ENCODE results near the gene TRIM45.
"Not testable (repeated sequence)": the region's sequence is repeated elsewhere in the genome, so short reads cannot be mapped to it uniquely, and the experiment has no call there.

Gene TRIM45

DNA sequence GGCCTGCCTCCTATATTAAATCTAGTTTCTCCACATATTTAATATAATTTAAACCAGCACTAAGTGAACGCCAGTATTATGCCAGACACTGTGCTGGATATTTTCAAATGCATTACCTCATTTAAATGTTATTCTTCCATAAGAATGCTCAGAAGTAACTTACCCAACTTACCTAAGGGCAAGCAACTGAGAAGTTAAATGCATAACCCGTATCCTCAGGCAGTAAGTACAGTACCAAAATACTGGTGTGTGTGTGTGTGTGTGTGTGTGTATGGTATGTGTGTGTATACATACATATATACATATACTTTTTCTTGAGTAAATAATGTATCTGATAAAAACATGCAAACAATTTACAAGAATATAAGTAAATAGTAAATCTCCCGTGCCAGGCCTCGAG, 9.0 kb upstream of the TRIM45 start:
- DNase-seq (ENCODE audit: low spot score) (no peak), FAIRE-seq (no peak)

DNA sequence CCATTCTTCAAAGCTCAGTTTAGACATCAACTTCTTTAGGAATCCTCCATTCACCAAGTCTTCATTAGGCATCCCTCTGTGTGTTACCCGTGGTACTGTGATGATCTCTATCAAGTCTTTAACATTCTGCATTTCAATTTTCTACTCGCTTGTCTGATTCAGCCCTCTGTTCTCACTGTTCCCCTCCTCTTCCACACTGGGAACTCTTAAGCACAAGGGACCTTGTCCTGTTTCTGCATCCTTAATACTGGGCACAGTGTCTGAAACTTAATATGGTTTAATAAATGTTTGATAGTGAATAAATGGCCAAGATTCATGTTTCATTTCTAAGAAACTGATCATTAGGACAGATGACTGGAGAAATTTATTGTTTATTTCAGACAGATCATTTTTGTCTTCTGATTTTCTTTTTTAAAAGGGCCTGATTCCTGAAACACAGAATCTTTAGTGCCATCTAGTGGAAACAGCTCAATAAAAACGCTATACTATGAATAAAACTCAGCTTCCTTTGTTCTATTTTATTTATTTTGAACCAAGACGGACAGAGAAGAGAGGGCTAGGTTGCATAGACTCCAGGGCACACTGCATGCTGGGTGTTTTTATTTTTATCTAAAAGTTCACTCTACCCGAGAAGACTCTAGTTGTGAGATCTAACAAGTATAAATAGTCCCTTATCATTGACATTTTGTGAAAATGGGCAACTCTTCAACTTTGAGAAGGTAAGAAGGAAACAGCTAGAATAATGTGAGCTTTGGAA, 7.0 kb upstream of the TRIM45 start:
- FAIRE-seq (peak; percentile 75), DNase-seq (ENCODE audit: low spot score) (peak; percentile 28)

DNA sequence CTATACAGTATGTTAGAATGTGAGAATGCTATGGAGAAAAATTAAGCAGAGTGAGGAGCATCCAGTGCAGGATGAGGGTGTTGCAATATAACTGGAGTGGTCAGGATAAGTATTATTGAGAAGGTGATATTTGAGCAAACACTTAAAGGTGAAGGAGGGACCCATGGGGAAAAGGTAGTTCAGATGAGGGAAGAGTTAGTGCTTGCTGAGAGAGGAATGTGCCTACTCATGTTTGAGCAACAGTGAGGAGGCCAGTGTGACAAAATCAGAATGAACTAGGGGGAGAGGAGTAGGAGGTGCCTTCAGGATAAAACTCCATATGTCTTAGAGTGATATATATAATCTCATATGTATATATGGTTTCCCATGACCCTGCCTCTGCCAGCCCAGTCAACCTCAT, 6.2 kb upstream of the TRIM45 start:
- DNase-seq (ENCODE audit: low spot score) = no peak
- FAIRE-seq = no peak

DNA sequence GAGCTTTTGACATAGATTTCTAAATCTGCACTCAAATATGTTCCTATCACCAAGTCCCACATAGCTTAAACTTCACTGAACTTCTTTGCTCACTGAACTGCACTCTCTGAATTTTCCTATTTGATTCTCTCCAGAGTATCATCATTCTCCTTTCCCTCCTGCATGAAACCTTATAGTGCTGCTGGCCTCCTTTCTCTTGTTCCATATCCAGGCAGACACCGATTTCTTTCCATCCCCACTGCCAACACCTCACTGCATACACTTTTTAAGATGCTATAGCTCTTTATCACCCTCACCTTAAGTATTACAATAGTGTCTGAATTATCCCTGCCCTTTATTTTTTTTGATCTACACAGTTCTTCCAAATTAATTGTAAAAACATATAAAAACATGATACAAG, 3.1 kb upstream of the TRIM45 start:
- no peak for DNase-seq (ENCODE audit: low spot score)
- no peak for FAIRE-seq

DNA sequence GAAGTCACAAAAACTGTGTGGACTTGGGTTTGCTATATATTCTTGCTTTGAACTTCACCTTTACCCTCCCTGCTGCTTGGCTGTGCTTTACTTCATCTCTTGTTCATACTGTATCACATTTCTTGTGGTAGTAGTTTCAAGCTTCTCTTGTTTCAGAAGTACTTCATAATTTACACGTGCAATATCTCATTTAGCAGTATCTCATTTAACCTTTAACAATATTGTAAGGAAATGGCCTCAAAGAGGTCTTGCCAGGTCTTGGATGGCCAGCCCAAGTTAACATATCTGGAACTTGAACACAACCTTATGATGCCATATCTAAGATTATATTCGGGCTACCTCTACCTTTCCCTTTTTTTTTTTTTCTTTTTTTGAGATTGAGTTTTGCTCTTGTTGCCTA, 1.7 kb upstream of the TRIM45 start:
- DNase-seq (ENCODE audit: low spot score) (no peak), FAIRE-seq (no peak)

DNA sequence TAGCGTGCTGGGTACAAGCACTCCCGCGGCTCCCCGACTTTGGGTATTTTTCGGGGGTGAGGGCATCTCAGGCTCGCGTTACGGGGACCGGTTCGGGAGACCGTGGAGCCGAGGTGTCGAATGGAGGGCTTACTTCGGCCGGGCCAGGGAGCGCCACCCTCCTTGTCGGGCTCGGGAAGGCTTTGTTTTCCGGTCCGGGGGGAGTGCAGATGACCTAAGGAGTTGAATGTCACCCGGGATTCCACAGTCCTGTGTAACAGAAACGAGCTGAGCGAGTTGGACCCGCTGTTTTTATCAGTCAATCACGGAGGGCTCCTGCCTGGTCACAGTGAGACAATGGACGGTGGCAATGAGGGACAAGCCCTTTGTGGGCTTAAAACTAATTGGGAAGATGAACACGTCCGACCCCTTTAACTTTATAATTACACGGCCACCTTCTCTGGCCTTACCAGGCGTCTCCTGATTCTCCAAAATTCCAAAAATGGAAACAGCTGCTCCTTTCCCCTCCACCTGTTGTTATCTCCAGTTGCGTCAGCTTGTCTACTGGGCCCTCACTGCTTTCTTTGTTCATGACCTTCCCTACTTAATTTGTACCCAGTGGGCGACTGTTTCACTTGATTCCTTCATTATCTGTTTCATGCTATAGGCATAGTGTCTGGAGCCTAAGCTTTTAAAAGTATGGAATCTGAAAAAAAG, 929 bp upstream of the TRIM45 start:
- no peak for FAIRE-seq
- no peak for DNase-seq (ENCODE audit: low spot score)

DNA sequence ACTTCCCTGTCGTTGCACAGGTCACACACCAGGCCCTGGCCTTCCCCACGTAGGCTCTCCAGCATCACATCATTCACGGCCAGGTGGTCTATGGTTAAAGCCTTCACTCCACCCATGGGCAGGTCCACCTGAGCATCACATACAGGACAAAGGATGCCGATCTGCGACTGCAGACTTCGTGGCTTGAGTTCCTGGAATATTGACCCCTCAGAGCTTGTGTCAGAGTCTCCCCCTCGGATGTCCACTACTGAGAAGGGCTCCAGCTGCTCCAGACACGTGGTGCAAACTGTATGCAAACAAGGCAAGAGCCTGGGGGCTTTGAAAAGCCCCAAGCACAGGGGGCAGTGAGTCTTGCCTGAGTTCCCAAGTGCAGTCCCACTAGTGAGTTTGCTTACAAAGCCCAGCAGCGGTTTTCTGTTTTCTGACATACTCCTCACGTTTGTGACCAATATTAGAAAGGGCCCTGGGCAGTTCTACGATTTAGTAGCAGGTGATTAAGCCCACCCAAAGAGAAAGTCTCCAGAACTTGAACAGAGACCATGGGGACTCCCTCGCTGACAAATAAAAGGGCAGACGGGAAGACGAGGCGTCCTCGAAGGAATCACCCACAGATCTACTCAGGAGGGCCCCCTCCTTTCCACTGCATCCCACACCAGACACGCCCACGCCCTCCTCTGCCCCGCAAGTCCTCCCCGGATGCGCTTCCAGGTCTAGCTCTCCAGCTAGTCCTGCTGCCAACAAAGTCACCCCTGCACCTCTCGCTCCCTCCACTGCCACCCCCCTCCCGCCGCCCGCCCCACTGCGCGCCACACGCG, 568 bp downstream of the TRIM45 start:
- FAIRE-seq = no peak

DNA sequence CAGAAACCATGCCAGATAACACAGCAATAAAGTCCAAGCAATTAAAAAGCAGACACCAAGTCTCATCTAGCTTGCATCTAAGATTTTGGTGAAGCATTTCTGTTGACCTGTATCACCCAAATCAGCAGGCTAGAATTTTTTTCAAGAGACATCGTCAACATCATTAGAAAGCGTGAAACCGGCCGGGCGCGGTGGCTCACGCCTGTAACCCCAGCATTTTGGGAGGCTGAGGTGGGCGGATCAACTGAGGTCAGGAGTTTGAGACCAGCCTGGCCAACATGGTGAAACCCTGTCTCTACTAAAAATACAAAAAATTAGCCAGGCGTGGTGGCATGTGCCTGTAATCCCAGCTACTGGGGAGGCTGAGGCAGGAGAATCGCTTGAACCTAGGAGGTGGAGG, 2.4 kb downstream of the TRIM45 start:
- DNase-seq (ENCODE audit: low spot score); FAIRE-seq: not testable (repeated sequence)

More for the DNA sequence above, 568 bp downstream of the TRIM45 start:
- peak; percentile 29 for DNase-seq (ENCODE audit: low spot score)

DNA sequence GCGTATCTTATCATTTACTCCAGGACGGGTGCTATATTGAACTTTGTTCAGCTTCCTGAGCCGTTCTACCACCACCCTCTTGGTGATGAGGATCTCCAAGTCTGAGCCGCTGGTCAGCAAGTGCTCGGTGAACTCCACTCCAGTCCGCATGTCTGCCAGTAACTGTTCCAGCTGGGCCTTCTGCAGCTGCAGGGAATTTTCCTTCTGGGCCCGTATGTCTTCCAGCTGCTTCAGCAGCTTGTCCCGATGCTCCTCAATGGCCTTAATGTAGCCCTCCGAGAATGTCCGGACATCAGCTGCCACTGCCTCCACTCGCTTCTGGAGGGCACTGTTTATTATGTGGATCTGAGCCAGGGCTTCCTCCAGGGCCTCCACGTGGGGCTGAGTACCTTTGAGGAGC, 3.4 kb downstream of the TRIM45 start:
- FAIRE-seq = no peak

DNA sequence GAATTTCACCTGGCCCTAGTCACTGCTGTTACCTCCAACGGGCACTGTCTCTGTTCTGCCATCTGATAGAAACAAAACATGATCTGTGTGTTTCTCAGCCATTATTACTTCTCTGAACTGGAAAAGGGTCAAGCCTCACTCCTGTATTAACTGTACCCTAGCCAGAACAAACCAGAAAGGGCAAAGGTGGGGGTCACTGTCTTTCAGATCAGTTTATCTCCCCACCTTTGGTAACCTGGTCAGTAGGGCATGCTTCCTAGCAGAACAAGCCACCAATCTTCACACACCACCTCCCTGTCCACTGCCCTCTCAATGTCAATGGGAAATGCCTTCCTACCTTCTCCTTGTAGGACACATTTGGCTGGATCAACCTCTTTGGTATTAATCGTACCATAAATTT, 3.9 kb downstream of the TRIM45 start:
- no peak for DNase-seq (ENCODE audit: low spot score)
- no peak for FAIRE-seq

More for the DNA sequence above, 3.4 kb downstream of the TRIM45 start:
- DNase-seq (ENCODE audit: low spot score) = no peak

DNA sequence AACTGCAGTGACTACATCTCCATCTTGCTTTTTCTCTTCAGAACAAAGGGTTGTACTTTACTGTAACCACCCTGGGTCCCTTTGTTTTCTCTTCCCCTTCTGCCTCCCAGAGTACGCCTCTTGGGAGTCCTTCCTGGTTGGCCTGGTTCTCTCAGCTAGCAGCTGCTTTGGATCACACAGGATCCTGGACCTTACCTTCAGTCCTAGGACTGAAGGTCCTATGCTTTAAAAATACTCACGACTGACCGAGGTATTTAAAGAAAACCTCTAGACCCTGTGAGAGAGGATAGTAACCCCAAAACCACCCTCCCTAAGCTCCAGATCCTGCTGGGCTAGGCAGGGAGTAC, 4.8 kb downstream of the TRIM45 start:
- DNase-seq (ENCODE audit: low spot score) (no peak), FAIRE-seq (no peak)

DNA sequence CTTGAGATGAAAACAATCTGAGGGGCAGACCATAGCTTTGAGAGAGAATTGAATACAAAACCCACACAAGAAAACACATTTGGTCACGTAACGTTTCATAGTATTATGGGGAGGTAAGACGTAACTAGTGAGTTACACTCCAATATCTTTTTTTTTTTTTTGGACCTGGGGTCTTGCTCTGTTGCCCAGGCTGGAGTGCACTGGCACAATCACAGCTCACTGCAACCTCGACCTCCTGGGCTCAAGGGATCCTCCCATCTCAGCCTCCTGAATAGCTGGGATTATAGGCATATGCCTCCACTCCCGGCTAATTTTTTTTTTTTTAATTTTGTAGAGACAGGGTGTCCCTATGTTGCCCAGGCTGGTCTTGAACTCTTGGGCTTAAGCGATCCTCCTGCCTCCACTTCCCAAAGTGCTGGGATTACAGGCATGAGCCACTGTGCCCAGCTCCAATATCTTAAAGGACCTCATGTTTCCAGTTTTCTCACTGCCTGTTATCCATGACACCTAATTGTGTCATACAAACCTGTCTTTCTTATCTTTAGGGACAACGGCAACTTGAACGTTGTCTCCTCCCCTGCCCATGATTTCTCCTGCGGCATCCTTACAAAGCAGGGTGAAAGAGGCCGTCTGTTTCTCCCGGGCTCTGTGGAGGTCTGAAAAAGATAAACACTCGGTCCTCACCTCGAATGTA, 5.3 kb downstream of the TRIM45 start:
- FAIRE-seq (no peak), DNase-seq (ENCODE audit: low spot score) (no peak)

DNA sequence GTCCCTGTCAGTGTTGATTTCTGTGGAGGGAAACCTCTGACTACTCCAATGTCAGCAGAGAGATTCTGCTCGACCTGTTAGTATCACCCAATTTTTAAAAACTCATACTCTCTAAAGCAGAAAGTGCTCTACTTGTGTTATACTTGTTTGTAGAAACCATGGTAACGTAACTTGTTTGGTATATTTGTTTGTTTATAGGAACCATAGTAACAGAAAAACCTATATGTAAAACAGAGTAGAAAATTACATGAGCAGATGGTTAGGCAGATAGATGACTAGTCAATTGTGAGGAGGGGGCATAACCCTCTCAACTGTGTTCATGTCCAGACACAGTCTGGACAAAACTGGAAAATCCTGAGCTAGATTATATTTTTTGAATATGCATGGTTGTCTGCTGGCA, 6.7 kb downstream of the TRIM45 start:
- DNase-seq (ENCODE audit: low spot score) = no peak
- FAIRE-seq = no peak

DNA sequence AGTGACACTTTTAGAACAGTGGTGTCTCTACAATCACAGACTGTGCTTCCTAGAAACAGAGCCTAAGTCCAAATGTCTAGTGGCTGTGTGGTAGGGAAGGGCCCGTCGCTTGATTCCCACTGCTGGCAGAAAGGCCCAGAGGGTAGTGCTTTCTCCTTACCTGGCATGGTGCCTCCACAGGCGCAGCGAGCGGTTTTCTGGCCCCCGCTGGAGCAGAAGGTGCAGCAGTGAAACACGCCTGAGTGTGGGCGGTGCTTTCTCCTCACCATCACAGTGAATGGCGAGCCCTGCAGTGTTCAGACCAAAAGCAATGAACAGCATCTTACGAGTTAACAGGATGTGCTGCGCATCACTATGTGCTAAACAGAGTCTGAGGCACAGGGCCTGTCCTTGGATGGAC, 8.3 kb downstream of the TRIM45 start:
- FAIRE-seq = no peak
- DNase-seq (ENCODE audit: low spot score) = no peak

DNA sequence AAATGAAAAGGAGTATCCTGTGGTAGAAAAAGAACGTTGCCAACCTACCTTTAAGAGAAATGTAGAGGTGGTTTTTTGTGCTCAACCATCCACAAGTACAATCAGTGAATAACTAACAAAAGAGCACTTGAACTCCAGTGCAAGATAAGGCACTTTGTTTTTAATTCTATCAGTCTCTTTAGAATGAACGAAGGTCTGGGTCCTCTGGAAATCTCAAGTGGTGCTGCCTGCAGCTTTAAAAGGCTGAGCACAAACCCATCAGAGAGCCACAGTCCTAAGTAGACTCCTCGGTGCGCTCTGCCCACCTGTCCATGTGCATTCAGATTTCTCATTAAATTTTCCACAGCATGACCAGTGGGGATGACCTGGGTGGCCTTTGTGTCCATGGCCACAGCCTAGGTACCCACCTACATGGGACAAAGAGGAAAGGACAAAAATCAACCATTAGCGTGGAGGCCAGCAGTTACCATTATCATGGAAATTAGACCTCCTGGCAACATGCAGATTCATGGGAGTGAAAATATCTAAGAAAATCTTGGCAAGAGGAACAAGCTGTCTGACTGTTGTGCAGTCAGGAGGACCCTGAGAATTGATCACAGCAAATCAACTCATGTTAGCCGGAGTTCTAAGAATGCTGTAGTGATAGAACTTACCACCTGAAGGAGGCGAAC, 9.4 kb downstream of the TRIM45 start:
- DNase-seq (ENCODE audit: low spot score) (no peak), FAIRE-seq (no peak)

DNA sequence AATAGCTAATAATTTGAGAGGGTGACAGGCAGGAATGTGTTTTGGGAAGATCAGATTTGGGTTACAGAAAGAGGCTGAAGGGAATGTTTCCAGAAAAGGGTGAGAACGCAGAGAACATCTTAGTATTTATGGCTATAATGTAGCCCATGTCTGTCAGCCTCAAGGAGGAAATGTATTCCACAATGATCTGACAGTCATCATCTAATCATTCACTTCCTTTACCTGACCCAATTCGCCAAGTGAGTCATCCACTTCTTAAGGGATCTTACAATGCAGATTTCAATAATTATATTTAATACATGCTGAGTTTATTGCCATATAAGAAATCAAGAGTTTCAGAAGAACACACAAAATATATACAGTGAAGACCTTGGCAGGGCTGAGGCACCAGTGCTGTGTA, 10.8 kb downstream of the TRIM45 start:
- DNase-seq (ENCODE audit: low spot score) = no peak

DNA sequence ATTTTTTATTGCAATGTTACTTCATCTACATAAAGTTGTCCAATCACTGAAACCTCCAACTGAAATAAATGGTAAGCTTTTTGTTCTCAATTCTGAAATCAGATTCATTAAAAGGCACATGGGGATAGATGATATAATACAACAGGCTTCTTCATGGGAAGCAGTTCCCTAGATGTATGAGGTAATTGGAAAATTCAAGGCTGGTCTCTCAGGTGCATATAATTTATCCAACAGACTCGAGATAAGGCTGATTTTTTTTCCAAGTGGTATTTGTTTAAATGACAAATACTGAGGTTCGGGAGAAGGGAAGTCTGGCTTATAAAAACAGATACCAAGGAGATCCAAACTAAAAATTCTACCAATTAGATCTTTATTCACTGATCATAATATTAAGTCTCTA, 14.2 kb downstream of the TRIM45 start:
- FAIRE-seq (no peak), DNase-seq (ENCODE audit: low spot score) (no peak)

More for the DNA sequence above, 10.8 kb downstream of the TRIM45 start:
- no peak for FAIRE-seq

DNA sequence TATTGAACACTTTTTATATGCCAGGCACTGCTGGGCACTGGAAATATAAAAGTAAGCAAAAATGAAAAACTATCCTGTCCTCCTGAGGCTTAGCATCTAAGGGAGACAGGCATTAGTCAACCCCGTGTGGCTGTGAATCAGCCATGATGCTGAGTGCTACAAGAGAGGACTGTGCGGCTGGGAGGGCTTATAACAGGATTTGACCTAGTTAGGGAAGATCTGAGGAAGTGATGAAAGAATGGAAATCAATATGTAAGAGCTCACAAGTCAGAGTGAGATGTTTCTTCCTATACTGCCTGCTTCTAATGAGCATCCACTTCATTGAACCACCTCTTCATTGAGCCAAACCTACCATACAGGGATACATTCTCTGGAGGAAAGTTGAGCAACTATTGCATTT, 15.1 kb downstream of the TRIM45 start:
- FAIRE-seq = no peak

DNA sequence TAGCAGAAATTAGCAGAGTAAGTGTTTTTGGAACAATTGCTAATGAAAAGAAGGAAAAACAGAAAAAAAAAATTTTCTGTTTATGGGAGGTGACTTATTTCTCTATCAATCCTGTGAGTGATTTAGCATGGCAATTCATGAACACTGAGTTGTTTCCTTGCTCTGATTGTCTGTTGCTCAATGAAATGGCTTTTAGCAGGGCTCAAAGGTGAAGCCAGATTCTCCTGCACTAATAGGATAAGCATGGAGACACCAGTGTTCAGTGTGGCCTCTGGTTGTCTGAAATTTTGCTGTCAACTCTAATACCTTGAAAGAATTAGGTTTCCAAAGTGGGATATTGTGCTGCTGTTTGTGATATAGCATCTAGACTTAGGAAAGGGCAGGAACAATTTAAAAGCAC, 15.8 kb downstream of the TRIM45 start:
- no peak for DNase-seq (ENCODE audit: low spot score)
- no peak for FAIRE-seq

More for the DNA sequence above, 15.1 kb downstream of the TRIM45 start:
- no peak for DNase-seq (ENCODE audit: low spot score)

DNA sequence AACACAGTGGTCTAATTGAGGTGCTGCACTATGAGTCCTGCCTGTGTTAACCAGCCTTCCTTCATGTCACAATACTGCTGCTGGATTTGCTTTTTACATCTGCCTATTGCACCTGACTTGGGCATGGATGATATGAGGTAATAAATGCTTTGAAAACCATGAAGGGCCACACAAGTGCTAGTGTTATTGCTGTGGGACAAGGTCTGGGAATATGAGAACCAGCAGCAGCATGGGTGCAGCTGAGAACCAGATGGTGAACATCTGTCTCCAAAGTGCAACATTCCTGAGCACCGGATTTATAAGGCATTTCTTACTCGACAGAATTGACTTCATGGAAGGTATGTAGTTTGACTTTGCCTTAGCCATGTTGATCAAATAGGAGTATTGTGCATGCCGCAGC, 16.6 kb downstream of the TRIM45 start:
- FAIRE-seq (no peak), DNase-seq (ENCODE audit: low spot score) (no peak)

DNA sequence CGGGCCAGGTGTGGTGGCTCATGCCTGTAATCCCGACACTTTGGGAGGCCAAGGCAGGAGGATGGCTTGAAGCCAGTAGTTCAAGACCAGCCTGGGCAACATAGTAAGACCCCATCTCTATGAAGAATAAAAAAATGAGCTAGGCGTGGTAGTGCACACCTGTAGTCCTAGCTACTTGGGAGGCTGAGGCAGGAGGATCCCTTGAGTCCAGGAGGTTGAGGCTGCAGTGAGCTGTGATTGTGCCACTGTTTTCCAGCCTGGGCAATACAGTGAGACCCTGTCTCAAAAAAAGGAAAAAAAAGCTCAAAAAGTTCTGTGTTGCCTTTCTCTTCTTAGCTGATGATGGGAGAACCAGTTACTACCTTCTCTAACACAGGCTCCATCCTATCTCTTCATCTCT, 19.7 kb downstream of the TRIM45 start:
- not testable (repeated sequence) for DNase-seq (ENCODE audit: low spot score); FAIRE-seq
